HEK293 (cell line): ENCODE results near the gene PRLR.

Source experiments
- BCL11A ChIP-seq: fragments of 450-650 bp; formaldehyde crosslinking; IDR thresholded peaks from 2 replicates; pipeline ENCODE4 v1.5.1; 2016; ENCODE audit warnings: low read depth, missing biosample characterization, missing genetic modification characterization
- CTCF ChIP-seq: fragments of 450-650 bp; formaldehyde crosslinking; IDR thresholded peaks from 2 replicates; pipeline ENCODE4 v1.5.1; 2016; ENCODE audit warnings: missing biosample characterization, missing genetic modification characterization
- PBX3 ChIP-seq: sonication (generic); formaldehyde crosslinking; IDR thresholded peaks from 2 replicates; pipeline ENCODE4 v1.8.1; 2022; ENCODE audit warnings: mild to moderate bottlenecking, moderate library complexity, missing genetic modification reagents
- TRIM28 ChIP-seq: IDR thresholded peaks from 2 replicates; pipeline ENCODE4 v1.6.1; 2011; ENCODE audit warnings: low read length, control low read depth, borderline replicate concordance
- WT1 ChIP-seq: fragments of 450-650 bp; formaldehyde crosslinking; IDR thresholded peaks from 2 replicates; pipeline ENCODE4 v1.5.1; 2016; ENCODE audit warnings: missing biosample characterization, missing genetic modification characterization
- ZNF202 ChIP-seq: fragments of 450-650 bp; formaldehyde crosslinking; IDR thresholded peaks from 2 replicates; pipeline ENCODE4 v1.5.1; 2016; ENCODE audit warnings: missing biosample characterization, missing genetic modification characterization, borderline replicate concordance
- ZNF677 ChIP-seq: fragments of 450-650 bp; IDR thresholded peaks from 2 replicates; pipeline ENCODE4 v1.5.0; 2018; ENCODE audit warnings: missing biosample characterization, mild to moderate bottlenecking, missing genetic modification characterization, moderate library complexity
- TF ChIP-seq, protein P1 (sequence below): fragments of 450-650 bp; formaldehyde crosslinking; IDR thresholded peaks from 2 replicates; pipeline ENCODE4 v1.5.1; 2017; ENCODE audit warnings: missing biosample characterization, missing genetic modification characterization

- no peak for TF ChIP-seq ZNF677 (tag by site-specific recombination)
- TF ChIP-seq ZNF202 (tag by site-specific recombination), result no peak
- no peak for TF ChIP-seq WT1
- TF ChIP-seq CTCF (tag by site-specific recombination), result no peak
- no peak for TF ChIP-seq TRIM28
- no peak for TF ChIP-seq BCL11A (tag by site-specific recombination)
- TF ChIP-seq PBX3 (CRISPR knock-in tag), result no peak
- TF ChIP-seq, protein P1, sequence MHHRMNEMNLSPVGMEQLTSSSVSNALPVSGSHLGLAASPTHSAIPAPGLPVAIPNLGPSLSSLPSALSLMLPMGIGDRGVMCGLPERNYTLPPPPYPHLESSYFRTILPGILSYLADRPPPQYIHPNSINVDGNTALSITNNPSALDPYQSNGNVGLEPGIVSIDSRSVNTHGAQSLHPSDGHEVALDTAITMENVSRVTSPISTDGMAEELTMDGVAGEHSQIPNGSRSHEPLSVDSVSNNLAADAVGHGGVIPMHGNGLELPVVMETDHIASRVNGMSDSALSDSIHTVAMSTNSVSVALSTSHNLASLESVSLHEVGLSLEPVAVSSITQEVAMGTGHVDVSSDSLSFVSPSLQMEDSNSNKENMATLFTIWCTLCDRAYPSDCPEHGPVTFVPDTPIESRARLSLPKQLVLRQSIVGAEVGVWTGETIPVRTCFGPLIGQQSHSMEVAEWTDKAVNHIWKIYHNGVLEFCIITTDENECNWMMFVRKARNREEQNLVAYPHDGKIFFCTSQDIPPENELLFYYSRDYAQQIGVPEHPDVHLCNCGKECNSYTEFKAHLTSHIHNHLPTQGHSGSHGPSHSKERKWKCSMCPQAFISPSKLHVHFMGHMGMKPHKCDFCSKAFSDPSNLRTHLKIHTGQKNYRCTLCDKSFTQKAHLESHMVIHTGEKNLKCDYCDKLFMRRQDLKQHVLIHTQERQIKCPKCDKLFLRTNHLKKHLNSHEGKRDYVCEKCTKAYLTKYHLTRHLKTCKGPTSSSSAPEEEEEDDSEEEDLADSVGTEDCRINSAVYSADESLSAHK (tag by site-specific recombination), result no peak
These were observed 86.4 kb downstream of the PRLR start for GRCh38 chr5:35143841-35144240.
